GM12875 (cell line): Measurements from ENCODE around the gene C4orf50.

Source experiments
- H3K4me3 ChIP-seq: one replicate; pipeline ENCODE4 v1.5.1; 2011; ENCODE audit warnings: low read depth, low read length, control low read depth
- TF ChIP-seq, protein P1 (sequence below): IDR thresholded peaks from 2 replicates; pipeline ENCODE4 v1.5.1; 2011; ENCODE audit warnings: low read depth, mild to moderate bottlenecking, control low read depth, inconsistent platforms, low read length, moderate library complexity, borderline replicate concordance; ENCODE audit not compliant: insufficient read depth

C4orf50 gene

GRCh38 chr4:5892323-5893003 lies 125.8 kb downstream of the C4orf50 start:
- H3K4me3 ChIP-seq: no peak overlapping the region

DNA sequence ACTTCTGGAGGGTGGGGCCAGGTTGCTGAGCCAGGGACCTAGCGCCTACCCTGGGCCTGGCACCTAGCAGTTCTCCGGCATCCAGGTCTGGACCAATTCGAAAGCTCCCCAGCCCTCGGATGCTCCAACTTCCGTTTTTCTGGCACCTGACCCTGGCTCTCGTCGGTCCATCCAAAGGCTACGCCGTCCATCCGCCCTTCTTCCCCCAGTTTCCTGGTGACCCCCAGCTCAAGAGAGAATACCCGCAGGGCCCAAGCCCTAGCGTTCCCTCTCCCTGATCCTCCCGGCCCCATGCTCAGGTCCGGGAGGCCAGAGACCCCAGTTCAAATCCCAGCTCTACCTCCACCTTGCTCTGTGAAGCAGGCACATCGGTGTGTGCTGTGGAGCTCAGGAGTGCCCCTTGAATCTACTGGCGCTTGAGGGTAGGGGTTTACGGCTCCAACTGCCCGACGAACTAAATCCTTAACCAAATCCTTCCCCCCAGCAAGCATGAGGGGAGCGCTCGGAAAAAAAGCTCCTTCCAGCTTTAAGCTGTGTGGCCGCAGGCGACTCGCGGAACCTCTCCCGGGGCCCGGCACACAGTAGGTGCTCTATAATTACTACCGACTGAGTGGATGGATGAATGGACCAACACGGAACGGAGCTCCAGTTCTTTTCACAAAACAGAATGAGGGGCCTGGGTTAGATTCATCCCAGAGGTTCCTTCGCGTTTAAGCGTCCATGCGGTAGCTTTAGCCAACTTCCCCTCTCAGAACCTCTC lies 126.5 kb downstream of the C4orf50 start:
- TF ChIP-seq, protein P1, sequence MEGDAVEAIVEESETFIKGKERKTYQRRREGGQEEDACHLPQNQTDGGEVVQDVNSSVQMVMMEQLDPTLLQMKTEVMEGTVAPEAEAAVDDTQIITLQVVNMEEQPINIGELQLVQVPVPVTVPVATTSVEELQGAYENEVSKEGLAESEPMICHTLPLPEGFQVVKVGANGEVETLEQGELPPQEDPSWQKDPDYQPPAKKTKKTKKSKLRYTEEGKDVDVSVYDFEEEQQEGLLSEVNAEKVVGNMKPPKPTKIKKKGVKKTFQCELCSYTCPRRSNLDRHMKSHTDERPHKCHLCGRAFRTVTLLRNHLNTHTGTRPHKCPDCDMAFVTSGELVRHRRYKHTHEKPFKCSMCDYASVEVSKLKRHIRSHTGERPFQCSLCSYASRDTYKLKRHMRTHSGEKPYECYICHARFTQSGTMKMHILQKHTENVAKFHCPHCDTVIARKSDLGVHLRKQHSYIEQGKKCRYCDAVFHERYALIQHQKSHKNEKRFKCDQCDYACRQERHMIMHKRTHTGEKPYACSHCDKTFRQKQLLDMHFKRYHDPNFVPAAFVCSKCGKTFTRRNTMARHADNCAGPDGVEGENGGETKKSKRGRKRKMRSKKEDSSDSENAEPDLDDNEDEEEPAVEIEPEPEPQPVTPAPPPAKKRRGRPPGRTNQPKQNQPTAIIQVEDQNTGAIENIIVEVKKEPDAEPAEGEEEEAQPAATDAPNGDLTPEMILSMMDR: no peak
- no peak overlapping the region for H3K4me3 ChIP-seq

More at GRCh38 chr4:5892323-5893003, 125.8 kb downstream of the C4orf50 start:
- TF ChIP-seq, protein P1: no peak

GRCh38 chr4:5890063-5890727 lies 128.0 kb downstream of the C4orf50 start:
- TF ChIP-seq, protein P1: no peak

DNA sequence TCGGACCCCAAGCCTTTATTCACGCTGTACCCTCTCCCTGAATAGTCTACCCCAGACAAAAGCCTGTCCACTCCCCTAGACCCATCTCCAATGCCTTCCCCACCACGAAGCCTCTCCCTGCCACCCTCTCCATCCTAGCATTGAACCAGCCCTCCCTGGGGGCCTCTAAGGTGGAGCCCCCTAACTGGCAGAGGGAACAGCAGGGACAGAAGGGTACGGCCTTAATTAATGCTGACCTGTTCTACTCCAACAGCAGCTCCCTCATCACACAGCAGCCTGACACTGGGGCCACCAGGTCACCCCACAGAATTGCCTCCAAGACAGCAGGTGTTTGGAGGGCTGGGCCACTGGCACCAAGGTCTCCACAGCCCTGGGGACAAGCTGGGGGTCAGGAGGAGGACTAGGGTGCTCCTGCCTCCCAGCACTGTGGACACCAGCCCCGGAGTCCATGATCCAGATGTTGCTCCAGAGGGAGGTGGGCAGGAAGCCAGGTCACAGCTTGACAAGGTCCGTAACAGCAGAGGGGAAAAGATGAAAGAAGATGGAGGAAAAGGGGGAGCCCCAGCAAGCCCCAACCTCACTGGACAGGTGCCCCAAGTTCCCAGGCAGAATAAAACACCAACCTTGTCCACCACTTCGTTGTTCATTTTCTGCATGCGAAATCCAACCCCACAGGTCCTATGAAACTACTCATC lies 129.1 kb downstream of the C4orf50 start:
- no peak overlapping the region for H3K4me3 ChIP-seq
- TF ChIP-seq, protein P1: no peak

More at GRCh38 chr4:5890063-5890727, 128.0 kb downstream of the C4orf50 start:
- no peak overlapping the region for H3K4me3 ChIP-seq

DNA sequence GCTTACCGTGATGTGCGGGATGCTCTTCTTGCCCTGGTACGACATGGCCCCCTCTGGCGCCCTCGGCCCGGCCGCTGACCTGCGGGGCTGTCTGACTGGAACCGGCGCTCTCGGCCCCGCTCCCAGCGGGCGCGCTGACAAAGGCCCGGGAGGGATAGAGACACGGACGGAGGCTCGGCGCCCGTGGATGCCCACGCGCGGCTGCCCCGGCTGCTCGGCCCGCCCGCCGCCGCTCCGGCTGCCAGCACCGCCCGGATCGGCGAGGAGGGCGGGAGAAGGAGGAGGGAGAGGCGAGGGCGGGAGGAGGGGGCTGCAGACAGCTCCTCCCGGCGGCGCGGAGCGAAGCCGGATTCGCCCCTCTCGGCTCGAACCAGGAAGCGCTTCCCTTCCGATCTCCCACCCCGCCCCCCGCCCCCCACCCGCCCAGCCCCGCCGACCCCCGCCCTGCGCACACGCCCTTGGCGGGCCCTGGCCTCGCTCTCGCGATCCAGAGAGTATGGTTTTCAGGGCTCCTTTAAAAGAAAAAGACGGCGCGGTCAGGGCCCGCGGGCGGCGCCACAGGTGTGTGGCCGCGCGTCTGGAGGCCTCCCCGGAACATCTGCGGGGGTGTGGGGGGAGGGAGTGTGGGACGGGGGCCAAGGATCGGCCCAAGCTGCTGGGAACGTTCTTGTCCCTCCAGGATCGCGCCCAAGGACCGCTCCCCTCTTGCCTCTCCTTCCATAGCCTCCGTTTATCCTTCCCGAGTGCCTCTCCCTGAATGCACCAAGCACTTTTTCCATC lies 129.8 kb downstream of the C4orf50 start:
- no peak overlapping the region for H3K4me3 ChIP-seq
- TF ChIP-seq, protein P1: no peak

GRCh38 chr4:5887361-5888221 lies 130.6 kb downstream of the C4orf50 start:
- no peak overlapping the region for H3K4me3 ChIP-seq
- TF ChIP-seq, protein P1: no peak
